ENCODE results near the gene IARS2.
"Not testable (repeated sequence)": the region's sequence is repeated elsewhere in the genome, so short reads cannot be mapped to it uniquely, and the experiment has no call there.

IARS2 gene

GRCh38 chr1:220112600-220112999 is 18.7 kb downstream of the IARS2 start:
- DNase-seq (ENCODE audit: low spot score): not testable (repeated sequence)

DNA sequence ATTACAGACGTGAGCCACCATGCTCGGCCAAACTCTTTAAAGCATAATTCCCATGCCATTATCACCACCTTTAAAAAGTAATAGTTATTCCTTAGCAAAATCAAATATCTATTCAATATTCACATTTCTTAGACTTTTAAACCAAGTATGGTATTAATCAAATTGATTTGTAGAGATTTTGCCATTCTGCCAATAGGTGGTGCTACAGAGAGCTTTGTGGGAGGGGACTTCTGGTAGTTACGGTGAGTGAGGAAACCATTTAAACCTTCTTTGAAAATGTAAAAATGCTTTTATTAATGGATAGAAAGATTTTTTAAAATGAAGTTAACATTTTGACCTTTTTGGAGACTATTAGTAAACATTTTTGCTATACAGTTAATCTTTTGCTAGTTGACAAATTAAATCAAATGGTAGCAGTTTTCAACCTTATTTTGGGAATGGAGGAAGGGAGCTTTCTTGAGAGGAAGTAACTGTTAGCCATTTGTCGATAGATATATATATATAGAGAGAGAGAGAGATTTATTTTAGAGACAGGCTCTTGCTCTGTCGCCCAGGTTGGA is 19.3 kb downstream of the IARS2 start:
- peak; percentile 47 for DNase-seq (ENCODE audit: low spot score)

DNA sequence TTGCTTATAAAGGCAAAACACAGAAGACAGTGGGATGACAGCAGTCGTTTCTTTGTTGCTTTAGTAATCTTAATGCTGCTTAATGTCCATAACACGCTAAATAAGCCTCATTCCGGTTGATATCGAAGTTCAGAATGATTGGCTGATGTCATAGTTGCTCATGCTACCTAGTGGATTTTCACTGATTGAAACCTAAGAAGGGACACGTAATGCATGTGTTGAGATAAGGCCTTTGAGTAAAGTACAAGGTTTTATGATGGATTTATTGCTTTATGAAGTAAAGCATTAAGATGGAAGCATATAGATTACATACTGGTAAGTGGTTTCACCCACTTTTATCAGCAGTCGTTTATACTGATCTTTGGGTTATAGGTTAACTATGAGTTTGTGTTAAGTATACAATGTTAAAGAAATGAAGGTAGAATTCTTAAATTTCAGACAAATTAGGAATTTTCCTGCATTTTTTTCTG is 25.1 kb downstream of the IARS2 start:
- DNase-seq (ENCODE audit: low spot score): no peak

DNA sequence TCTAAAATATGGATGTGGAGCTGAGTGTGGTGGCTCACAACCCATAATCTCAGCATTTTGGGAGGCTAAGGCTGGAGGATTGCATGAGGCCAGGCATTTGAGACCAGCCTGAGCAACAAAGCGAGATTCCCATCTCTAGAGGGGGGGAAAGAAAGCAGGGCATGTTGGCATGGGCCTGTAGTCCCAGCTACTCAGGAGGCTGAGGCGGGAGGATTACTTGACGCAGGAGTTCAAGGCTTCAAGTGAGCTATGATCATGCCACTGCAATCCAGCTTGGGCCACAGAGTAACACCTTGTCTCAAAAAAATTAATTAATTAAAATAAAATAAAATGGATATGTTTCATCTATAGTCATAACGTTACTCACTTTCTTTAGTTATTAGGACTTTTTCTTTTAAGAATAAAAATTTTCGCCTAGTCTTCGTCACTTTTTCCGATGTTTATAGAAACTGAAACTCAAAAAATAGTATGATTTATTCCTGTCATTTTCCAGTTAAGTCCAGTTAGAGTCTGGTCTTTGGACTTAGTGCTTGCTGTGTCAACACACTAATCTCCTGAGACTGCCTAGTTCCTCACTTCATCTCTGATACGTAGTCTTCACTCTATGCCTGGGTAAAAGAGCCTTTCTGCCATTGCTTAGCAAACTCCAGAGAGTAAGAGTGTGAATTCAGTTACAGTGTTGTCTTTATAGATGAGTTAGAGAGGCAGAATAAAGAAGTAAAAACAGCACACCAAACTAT is 28.0 kb downstream of the IARS2 start:
- DNase-seq (ENCODE audit: low spot score): no peak

DNA sequence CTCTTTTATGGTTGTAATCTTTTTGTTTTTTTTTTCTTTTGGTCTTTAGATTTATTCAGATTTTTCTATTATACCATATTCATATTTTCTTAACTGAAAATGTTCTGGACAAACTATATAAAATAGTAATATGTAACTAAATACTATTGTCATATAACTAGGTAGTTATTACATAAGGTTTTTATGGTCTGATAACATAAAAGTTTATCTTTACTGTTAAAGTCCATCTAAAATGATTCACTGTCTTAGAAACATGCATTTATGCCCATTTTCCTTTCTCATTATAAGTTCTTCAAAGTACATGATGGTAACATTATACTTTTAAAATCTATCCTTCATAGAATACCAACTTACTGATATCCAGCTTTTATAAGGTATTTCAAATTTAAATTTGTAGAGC is 29.1 kb downstream of the IARS2 start:
- DNase-seq (ENCODE audit: low spot score): no peak

DNA sequence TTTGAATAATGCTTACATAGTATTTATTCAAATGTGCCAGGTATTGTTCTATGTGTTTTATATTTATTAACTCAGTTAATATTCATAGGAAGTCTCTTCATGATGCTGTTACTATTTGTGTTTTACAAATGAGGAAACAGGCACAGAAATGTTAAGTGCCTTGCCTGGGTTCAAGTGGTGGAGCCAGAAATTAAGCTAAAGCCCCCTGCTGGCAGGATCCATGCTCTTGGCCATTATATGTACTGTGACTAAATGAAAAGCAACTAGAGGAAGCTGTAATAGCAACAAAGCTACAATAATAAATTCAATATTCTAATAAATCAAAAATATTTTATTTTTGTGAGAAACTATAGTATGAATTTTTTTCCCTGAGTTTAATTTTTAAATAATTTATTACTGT is 30.0 kb downstream of the IARS2 start:
- peak; percentile 38 for DNase-seq (ENCODE audit: low spot score)

DNA sequence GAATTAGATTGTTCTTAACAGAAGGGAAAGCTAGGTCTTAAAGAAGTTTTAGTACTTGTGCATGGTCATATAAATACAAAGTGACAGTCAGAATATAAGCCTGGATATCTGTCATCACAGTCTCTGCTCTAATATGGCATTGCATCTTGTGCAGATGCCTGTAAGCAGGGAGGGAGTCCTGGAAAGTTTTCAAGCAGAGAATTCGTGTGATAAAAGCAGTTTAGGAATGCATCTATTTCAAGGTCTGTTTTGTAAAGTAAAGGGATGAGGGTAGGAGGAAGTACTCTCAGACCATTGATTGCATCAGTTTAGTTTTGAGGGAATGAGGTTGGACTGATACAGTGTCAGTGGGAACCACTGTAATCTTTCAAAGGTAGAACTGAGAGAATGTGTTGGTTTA is 30.6 kb downstream of the IARS2 start:
- no peak for DNase-seq (ENCODE audit: low spot score)

DNA sequence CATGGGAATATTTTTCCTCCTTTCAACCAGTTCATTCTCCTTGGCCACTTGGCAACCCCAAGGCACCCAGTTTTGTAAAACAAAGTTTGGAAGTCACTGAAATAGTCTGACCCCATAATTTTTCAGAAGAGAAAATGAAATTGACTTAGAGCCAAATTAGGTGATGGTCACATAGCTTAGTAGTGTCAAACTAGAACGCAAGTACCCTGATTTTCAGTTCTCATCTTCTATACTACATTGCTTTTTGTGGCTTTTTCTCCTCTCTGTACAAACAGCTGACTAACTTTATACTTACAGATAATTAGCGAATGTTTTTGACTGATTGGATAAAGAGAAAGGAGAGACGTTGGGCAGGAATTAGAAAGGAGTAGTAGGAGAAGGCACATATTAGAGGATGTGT is 33.1 kb downstream of the IARS2 start:
- no peak for DNase-seq (ENCODE audit: low spot score)

GRCh38 chr1:220129479-220130210 is 35.7 kb downstream of the IARS2 start:
- no peak for DNase-seq (ENCODE audit: low spot score)

DNA sequence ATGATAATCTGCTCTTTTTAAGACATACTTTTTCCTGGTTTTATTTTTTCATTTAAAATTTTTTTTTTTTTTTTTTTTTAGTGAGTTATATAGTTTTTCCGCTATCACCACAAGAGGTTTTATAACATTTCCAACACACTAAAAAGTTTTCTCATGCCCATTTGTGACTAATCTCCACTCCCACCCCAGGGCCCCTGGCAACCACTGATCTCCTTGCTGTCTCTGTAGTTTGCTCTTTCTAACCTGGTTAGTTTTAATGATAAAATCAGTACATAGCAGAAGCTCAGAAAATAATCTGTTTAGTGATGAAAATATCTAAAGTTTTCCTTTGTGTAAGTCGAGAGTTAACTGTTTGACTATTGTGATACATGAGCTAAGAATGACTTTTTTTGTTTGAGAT is 41.8 kb downstream of the IARS2 start:
- DNase-seq (ENCODE audit: low spot score): no peak

- no peak for DNase-seq (ENCODE audit: low spot score)
Measured at GRCh38 chr1:220137019-220137786, 43.3 kb downstream of the IARS2 start.

DNA sequence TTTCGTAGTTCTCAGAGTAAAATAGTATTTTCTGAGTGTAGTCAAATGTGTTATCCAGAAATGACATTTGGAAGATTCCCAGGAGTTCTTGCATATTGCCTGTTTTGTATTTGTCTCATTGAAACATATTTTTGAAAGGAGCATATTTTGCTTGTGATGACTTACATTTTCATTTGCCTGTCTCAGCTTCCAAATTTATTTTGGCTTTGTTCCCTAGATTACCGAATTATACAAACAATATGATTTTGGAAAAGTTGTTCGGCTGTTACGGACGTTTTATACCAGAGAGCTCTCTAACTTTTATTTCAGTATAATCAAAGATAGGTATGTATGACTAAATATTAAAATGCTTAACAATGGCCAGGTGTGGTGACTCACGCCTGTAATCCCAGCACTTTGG is 46.0 kb downstream of the IARS2 start:
- no peak for DNase-seq (ENCODE audit: low spot score)

DNA sequence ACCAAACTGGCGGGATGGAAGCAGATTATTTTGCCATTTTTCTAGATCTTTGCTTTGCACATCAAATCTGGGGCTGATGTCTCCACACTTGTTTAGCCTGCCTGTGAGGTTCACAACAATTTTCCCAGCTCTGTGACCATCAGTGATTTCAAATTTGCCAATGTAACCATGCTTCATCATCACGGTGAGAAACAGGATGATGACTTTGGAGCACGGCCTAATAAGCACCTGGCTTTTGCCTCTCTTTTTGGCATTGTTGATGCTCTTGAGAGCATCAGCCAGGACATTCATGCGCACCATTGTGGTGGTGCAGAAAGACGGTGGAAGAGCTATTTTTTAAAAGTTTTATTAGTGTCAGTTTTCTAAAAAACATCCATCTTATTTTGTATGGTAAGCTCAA is 50.1 kb downstream of the IARS2 start:
- no peak for DNase-seq (ENCODE audit: low spot score)

- DNase-seq (ENCODE audit: low spot score): no peak
Measured at GRCh38 chr1:220149742-220150141, 55.8 kb downstream of the IARS2 start.

DNA sequence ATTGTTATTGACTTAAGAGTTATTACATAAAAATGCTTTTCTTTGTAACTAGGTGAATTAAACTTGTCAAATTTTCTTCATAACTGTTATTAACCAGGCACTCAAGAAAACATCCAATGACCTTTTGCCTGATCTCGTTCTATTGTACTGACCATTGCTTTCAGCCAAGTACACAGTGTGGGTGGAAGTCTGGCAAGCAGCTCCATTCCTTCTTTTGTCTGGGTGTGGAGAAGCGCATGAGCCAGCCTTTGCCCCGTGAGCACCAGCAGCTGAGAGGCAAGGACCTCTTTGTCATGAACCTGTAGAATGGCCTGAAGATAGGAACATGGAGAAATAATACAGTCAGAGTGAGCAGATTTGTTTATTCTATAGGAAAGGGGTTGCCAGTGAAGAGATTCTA is 57.5 kb downstream of the IARS2 start:
- no peak for DNase-seq (ENCODE audit: low spot score)

GRCh38 chr1:220153147-220153546 is 59.2 kb downstream of the IARS2 start:
- DNase-seq (ENCODE audit: low spot score): no peak

DNA sequence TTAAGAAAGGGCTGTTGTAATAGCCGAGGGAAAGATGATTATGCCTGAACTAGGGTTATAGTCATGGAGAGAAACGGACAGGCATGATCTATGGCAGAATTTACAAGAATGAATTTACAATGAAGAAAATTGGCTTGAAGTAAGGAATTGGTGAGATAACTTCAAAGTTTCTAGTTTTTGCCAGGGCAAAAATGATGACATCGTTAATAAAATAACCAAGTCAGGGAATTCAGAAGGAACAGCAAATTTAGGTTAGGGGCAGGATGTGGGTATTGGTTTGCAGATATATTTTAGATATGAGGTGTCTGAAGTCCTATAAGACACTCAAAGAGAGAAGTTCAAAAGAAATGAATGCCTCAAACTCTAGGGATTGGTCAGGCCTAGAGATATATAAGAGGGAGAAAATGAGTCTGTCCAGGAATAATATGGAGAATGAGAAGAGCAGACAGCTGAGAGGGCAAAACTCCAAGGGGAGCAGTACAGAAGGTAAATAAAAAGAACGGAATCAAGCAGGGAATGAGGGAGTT is 62.8 kb downstream of the IARS2 start:
- no peak for DNase-seq (ENCODE audit: low spot score)

- no peak for DNase-seq (ENCODE audit: low spot score)
Measured at GRCh38 chr1:220157738-220158137, 63.8 kb downstream of the IARS2 start.

- not testable (repeated sequence) for DNase-seq (ENCODE audit: low spot score)
Measured at GRCh38 chr1:220158530-220158929, 64.6 kb downstream of the IARS2 start.

GRCh38 chr1:220159041-220159440 is 65.1 kb downstream of the IARS2 start:
- no peak for DNase-seq (ENCODE audit: low spot score)

GRCh38 chr1:220160027-220160426 is 66.1 kb downstream of the IARS2 start:
- no peak for DNase-seq (ENCODE audit: low spot score)

DNA sequence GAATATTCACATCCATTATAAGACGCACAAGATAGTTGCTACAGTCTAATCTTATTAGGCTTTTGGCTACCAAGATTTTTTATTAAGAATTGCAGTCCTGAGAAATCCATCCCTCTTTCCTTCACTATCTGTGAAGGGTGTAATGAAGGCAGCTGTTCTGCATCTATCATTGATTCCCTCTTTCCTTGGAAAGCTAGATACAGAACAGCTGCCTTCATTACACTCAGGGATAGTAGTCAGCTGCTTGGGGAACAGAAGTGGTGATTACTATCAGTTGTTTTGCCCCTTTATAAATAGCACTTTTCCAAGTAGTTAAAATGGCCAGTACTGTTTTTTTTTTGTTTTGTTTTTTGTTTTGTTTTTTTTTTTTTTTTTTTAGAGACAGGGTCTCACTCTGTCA is 70.2 kb downstream of the IARS2 start:
- no peak for DNase-seq (ENCODE audit: low spot score)
